ENCODE results near the gene MBP. TPM values are rescaled to one million over a fixed set of nuclear protein-coding genes. Genes with fewer than 3 reads are reported as not detected.

The MBP gene
- total and polyA plus RNA-seq, 2 donors (not counting 1 experiment from before 2014, with no cell fraction given), result 2.3 to 3.6 TPM

DNA sequence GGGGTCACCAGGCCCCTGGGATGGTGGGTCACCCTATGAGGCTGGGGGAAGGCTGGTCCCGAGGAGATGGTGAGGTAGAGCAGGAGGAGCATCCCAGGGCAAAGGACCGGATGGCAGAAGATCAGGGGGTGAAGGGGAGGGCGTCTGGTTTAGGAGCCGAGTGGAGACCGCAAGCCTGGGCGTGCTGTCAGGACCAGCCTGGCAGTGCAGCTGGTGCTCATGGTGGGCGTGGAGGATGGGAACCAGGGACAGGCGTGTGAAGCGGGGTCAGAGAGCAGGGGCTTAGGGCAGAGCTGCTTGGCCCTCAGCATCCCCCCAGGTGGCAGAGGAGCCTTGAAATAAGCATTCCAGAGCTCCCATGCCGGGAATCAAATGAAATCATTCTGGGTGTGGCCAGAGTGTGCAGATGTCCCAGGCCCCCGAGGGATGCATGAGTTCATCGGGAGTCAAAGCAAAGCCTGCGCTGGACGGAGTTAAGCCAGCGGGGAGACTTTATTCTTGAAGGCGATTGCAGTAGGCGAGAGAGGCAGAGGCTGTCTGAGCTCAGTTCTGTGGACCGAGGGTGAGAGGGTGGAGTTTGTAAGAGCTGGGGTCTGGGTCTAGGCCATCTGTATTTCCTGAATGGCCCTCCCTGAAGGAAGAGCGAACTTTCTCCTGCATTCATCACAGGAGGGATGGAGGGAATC, 33.1 kb upstream of the MBP start:
- Histone ChIP-seq H3K27me3 (ENCODE audit: control insufficient read depth, insufficient read depth, low read length) (peaks cover 6% of the 10 kb centered on the region), H3K9me3 (ENCODE audit: control insufficient read depth, insufficient read depth, low read depth, low read length) (no peaks in the 10 kb centered on the region), H3K9ac (ENCODE audit: insufficient read depth, low read length) (no peak overlapping the region), H3K27ac (ENCODE audit: insufficient read depth, low read length) (no peak overlapping the region), H3K79me2 (ENCODE audit: control insufficient read depth, insufficient read depth, low read length) (no peaks in the 10 kb centered on the region), H2AFZ (ENCODE audit: low read length) (no peak overlapping the region), H3K4me3 (replicated peaks in 1 of 4; ENCODE audit: control extremely low read depth in 1 of 4, insufficient read depth in 1 of 4, low read depth in 3 of 4, low read length in 4 of 4) (no peak overlapping the region), H4K20me1 (ENCODE audit: control insufficient read depth, extremely low read depth, insufficient read depth, low read length) (no peaks in the 10 kb centered on the region), H3K36me3 (ENCODE audit: control insufficient read depth, insufficient read depth, low read length) (no peaks in the 10 kb centered on the region), H3K4me1 (ENCODE audit: control insufficient read depth, extremely low read depth, insufficient read depth, low read length) (no peaks in the 10 kb centered on the region), H3K4me2 (ENCODE audit: extremely low read depth, insufficient read depth, low read length) (no peak overlapping the region)
- no peak for TF ChIP-seq EZH2 (IDR thresholded peaks at IDR 0.05; ENCODE audit: low read length, missing control alignments)
- TF ChIP-seq, protein P1, sequence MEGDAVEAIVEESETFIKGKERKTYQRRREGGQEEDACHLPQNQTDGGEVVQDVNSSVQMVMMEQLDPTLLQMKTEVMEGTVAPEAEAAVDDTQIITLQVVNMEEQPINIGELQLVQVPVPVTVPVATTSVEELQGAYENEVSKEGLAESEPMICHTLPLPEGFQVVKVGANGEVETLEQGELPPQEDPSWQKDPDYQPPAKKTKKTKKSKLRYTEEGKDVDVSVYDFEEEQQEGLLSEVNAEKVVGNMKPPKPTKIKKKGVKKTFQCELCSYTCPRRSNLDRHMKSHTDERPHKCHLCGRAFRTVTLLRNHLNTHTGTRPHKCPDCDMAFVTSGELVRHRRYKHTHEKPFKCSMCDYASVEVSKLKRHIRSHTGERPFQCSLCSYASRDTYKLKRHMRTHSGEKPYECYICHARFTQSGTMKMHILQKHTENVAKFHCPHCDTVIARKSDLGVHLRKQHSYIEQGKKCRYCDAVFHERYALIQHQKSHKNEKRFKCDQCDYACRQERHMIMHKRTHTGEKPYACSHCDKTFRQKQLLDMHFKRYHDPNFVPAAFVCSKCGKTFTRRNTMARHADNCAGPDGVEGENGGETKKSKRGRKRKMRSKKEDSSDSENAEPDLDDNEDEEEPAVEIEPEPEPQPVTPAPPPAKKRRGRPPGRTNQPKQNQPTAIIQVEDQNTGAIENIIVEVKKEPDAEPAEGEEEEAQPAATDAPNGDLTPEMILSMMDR (conservative IDR thresholded peaks at IDR 0.05 in 1 of 2, IDR thresholded peaks at IDR 0.05 in 1 of 2; ENCODE audit: low read depth in 1 of 2, low read length in 2 of 2), result no peak
- DNase-seq (ENCODE audit: low read depth in 2 of 2), result peak in 1 of 2 donors; percentile 4

DNA sequence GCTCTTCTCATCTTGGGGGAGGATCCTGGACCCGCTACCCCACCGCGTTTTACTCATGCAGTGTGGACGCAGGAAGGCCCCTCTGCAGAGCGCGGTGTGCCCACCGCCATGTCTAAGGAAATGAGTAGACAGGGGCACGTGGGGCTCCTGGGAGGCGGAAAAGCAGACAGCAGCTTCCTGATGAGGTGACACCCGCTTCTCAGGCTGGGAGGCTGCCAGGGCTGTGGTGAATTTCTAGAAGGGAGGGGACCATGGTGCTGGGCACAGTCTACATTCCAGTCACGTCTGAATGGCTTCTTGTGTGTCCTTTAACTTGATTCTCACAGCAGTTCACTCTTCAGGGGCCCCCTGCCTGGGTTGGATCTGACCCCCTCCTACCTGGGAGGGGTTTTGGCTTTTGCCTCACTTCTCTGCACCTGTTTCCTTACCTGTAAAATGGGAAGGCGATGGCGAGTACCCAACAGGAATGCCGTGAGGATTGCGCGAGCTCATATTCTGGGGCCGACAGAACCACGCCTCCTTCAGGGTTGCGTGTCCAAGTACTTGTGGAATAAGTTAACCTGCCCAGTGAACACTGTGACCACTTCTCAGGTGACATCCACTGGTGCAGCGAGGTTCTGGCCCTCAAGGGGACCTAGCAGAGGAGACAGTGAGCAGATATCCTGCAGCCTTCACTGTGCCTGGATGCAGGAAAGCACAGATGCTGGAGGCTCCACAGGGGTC, 32.3 kb upstream of the MBP start:
- no peaks in the 10 kb centered on the region for H3K79me2 ChIP-seq (ENCODE audit: control insufficient read depth, insufficient read depth, low read length)
- H3K4me3 ChIP-seq (replicated peaks in 1 of 4; ENCODE audit: control extremely low read depth in 1 of 4, insufficient read depth in 1 of 4, low read depth in 3 of 4, low read length in 4 of 4), result no peak overlapping the region
- H3K4me1 ChIP-seq (ENCODE audit: control insufficient read depth, extremely low read depth, insufficient read depth, low read length), result no peaks in the 10 kb centered on the region
- no peak overlapping the region for H3K9ac ChIP-seq (ENCODE audit: insufficient read depth, low read length)
- H4K20me1 ChIP-seq (ENCODE audit: control insufficient read depth, extremely low read depth, insufficient read depth, low read length), result no peaks in the 10 kb centered on the region
- H3K9me3 ChIP-seq (ENCODE audit: control insufficient read depth, insufficient read depth, low read depth, low read length), result no peaks in the 10 kb centered on the region
- no peak overlapping the region for H3K27ac ChIP-seq (ENCODE audit: insufficient read depth, low read length)
- no peak for DNase-seq (ENCODE audit: low read depth in 2 of 2)
- H3K36me3 ChIP-seq (ENCODE audit: control insufficient read depth, insufficient read depth, low read length), result no peaks in the 10 kb centered on the region
- no peak overlapping the region for H2AFZ ChIP-seq (ENCODE audit: low read length)
- TF ChIP-seq EZH2 (IDR thresholded peaks at IDR 0.05; ENCODE audit: low read length, missing control alignments), result no peak
- TF ChIP-seq, protein P1 (conservative IDR thresholded peaks at IDR 0.05 in 1 of 2, IDR thresholded peaks at IDR 0.05 in 1 of 2; ENCODE audit: low read depth in 1 of 2, low read length in 2 of 2), result no peak
- H3K4me2 ChIP-seq (ENCODE audit: extremely low read depth, insufficient read depth, low read length), result no peak overlapping the region
- peaks cover 6% of the 10 kb centered on the region for H3K27me3 ChIP-seq (ENCODE audit: control insufficient read depth, insufficient read depth, low read length)

DNA sequence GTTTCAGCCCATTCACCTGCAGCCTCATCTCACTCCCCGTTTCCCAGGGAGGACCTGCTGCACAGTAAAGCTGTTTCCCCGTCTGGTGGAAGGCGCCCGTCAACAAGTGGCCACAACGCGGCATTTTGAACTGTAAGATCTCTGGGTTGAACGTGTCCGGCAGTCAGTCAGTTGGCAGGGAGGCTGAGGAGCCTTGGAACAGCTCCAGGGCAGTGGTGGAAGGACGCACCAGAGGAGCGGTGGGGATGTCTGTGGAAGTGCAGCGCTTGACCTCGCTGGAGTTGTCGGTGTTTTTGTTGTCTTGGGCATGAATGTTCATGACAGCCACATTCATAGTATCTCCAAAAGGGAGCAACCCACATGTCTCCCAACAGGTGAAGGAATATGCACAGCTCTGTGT, 31.4 kb upstream of the MBP start:
- no peak for DNase-seq (ENCODE audit: low read depth in 2 of 2)
- H3K27me3 ChIP-seq (ENCODE audit: control insufficient read depth, insufficient read depth, low read length), result peaks cover 6% of the 10 kb centered on the region
- H3K4me1 ChIP-seq (ENCODE audit: control insufficient read depth, extremely low read depth, insufficient read depth, low read length), result no peaks in the 10 kb centered on the region
- TF ChIP-seq, protein P1 (conservative IDR thresholded peaks at IDR 0.05 in 1 of 2, IDR thresholded peaks at IDR 0.05 in 1 of 2; ENCODE audit: low read depth in 1 of 2, low read length in 2 of 2), result no peak
- no peak for TF ChIP-seq EZH2 (IDR thresholded peaks at IDR 0.05; ENCODE audit: low read length, missing control alignments)
- no peak overlapping the region for H3K4me3 ChIP-seq (replicated peaks in 1 of 4; ENCODE audit: control extremely low read depth in 1 of 4, insufficient read depth in 1 of 4, low read depth in 3 of 4, low read length in 4 of 4)
- no peaks in the 10 kb centered on the region for H3K79me2 ChIP-seq (ENCODE audit: control insufficient read depth, insufficient read depth, low read length)
- H3K27ac ChIP-seq (ENCODE audit: insufficient read depth, low read length), result no peak overlapping the region
- H2AFZ ChIP-seq (ENCODE audit: low read length), result no peak overlapping the region
- H3K36me3 ChIP-seq (ENCODE audit: control insufficient read depth, insufficient read depth, low read length), result no peaks in the 10 kb centered on the region
- H3K9ac ChIP-seq (ENCODE audit: insufficient read depth, low read length), result no peak overlapping the region
- H3K4me2 ChIP-seq (ENCODE audit: extremely low read depth, insufficient read depth, low read length), result no peak overlapping the region
- H3K9me3 ChIP-seq (ENCODE audit: control insufficient read depth, insufficient read depth, low read depth, low read length), result no peaks in the 10 kb centered on the region
- H4K20me1 ChIP-seq (ENCODE audit: control insufficient read depth, extremely low read depth, insufficient read depth, low read length), result no peaks in the 10 kb centered on the region
